Lung (tissue), 12 donors: ENCODE results near the gene DNAH5. TPM values are rescaled to one million over a fixed set of nuclear protein-coding genes. Genes with fewer than 3 reads are reported as not detected.

Experiments used
- ATAC-seq: fragments of 200-7000 bp; cut with Tn5 transposase; one replicate; pipeline ENCODE4 v1.9.1; 2020; ENCODE audit warnings: moderate number of reproducible peaks; ENCODE audit not compliant: insufficient read depth, low FRiP score
- DNase-seq, 3 donors: peaks; one replicate each; pipeline ENCODE4 v3.0.0-alpha.2; 2013 to 2017
- H3K27ac ChIP-seq, 2 donors: one replicate each; pipeline ENCODE4 v1.5.1; 2013; ENCODE audit warnings: mild to moderate bottlenecking in 2 of 2, moderate library complexity in 2 of 2, control low read depth in 1 of 2, inconsistent platforms in 1 of 2, low read depth in 1 of 2, low read length in 1 of 2
- H3K27me3 ChIP-seq, 3 donors: one replicate each; pipeline ENCODE4 v1.5.1; 2013; ENCODE audit warnings: low read length in 2 of 3; ENCODE audit not compliant: control insufficient read depth in 3 of 3, insufficient read depth in 3 of 3
- H3K36me3 ChIP-seq, 4 donors: one replicate each; pipeline ENCODE4 v1.5.1; 2013; ENCODE audit warnings: low read length in 4 of 4, mild to moderate bottlenecking in 1 of 4, moderate library complexity in 1 of 4; ENCODE audit not compliant: control insufficient read depth in 4 of 4, insufficient read depth in 4 of 4
- H3K4me1 ChIP-seq, 5 donors: one replicate each; pipeline ENCODE4 v1.5.1; 2013; ENCODE audit warnings: low read length in 5 of 5, mild to moderate bottlenecking in 2 of 5, moderate library complexity in 1 of 5; ENCODE audit not compliant: control insufficient read depth in 5 of 5, insufficient read depth in 5 of 5
- H3K4me3 ChIP-seq: one replicate; pipeline ENCODE4 v1.5.1; 2013; ENCODE audit warnings: mild to moderate bottlenecking, control low read depth, moderate library complexity
- H3K9ac ChIP-seq, 2 donors: one replicate each; pipeline ENCODE4 v1.5.1; 2013; ENCODE audit warnings: low read length in 2 of 2, control low read depth in 1 of 2; ENCODE audit not compliant: insufficient read depth in 1 of 2
- H3K9me3 ChIP-seq, 4 donors: one replicate each; pipeline ENCODE4 v1.5.1; 2013; ENCODE audit warnings: low read length in 3 of 4, mild to moderate bottlenecking in 1 of 4, moderate library complexity in 1 of 4; ENCODE audit not compliant: control insufficient read depth in 4 of 4, insufficient read depth in 3 of 4
- CTCF ChIP-seq: IDR thresholded peaks from 2 replicates; pipeline ENCODE4 v1.5.1; 2012; ENCODE audit warnings: mild to moderate bottlenecking; ENCODE audit errors: control extremely low read depth, extremely low read depth
- WGBS, 2 donors: extraction: QIAGEN DNeasy Blood & Tissue Kit; methylation state at CpG; one replicate each; pipeline ENCODE4 v1.1.7; 2013; 5-methylcytosine and 5-hydroxymethylcytosine counted together
- polyA plus RNA-seq, 2 donors: library from polyadenylated mRNA; stranded (reverse); fragments of 200-250 nt; gene quantifications; one replicate each; pipeline ENCODE4 v1.2.1, GENCODE V29; 2013
- total RNA-seq, 2 donors: library from RNA; depleted of rRNA in 1 of 2; stranded (reverse); fragments of >200 nt in 1 of 2; gene quantifications; one replicate each; pipeline ENCODE4 v1.2.1, GENCODE V29; 2014 to 2021
- donor health status: control.
- donor health status: control.
- donor health status: Bipolar disorder and iron deficiency.
- donor health status: healthy.
- donor health status: DM: yes; HTN: yes; CAD: no.

The DNAH5 gene
- total and polyA plus RNA-seq, 4 donors, result 2.7 to 29.7 (median 16.2) TPM

- Histone ChIP-seq H3K4me1 (no peaks in the 10 kb centered on the region), H3K27ac (no peak overlapping the region), H3K27me3 (no peaks in the 10 kb centered on the region), H3K9ac (no peak overlapping the region), H3K36me3 (no peaks in the 10 kb centered on the region), H3K9me3 (no peaks in the 10 kb centered on the region), H3K4me3 (no peak overlapping the region)
- no peak for DNase-seq
- WGBS, 2 donors, result 86 to 90% methylated on average over 15 of the region's 15 CpGs
- ATAC-seq, result no peak
- no peak for TF ChIP-seq CTCF
These were observed 25.4 kb downstream of the DNAH5 start for GRCh38 chr5:13919087-13919486.

- Histone ChIP-seq H3K9ac (no peak overlapping the region), H3K4me3 (no peak overlapping the region), H3K9me3 (no peaks in the 10 kb centered on the region), H3K36me3 (no peaks in the 10 kb centered on the region), H3K27ac (no peak overlapping the region), H3K27me3 (no peaks in the 10 kb centered on the region), H3K4me1 (no peaks in the 10 kb centered on the region)
- 88 to 89% methylated on average over 5 of the region's 5 CpGs for WGBS, 2 donors
- TF ChIP-seq CTCF, result no peak
- no peak for ATAC-seq
- no peak for DNase-seq
These were observed 27.4 kb downstream of the DNAH5 start for GRCh38 chr5:13917061-13917460.

- Histone ChIP-seq H3K9me3 (no peaks in the 10 kb centered on the region), H3K36me3 (no peaks in the 10 kb centered on the region), H3K4me3 (no peak overlapping the region), H3K4me1 (no peaks in the 10 kb centered on the region), H3K9ac (no peak overlapping the region), H3K27me3 (no peaks in the 10 kb centered on the region), H3K27ac (no peak overlapping the region)
- TF ChIP-seq CTCF, result no peak
- ATAC-seq, result no peak
- 92 to 93% methylated on average over 3 of the region's 3 CpGs for WGBS, 2 donors
- no peak for DNase-seq
These were observed 30.5 kb downstream of the DNAH5 start for GRCh38 chr5:13913962-13914361.

GRCh38 chr5:13910637-13911288, 33.7 kb downstream of the DNAH5 start:
- 84 to 89% methylated on average over 13 of the region's 13 CpGs for WGBS, 2 donors
- Histone ChIP-seq H3K36me3 (no peaks in the 10 kb centered on the region), H3K9ac (no peak overlapping the region), H3K4me1 (no peaks in the 10 kb centered on the region), H3K27ac (no peak overlapping the region), H3K9me3 (no peaks in the 10 kb centered on the region), H3K4me3 (no peak overlapping the region), H3K27me3 (no peaks in the 10 kb centered on the region)
- ATAC-seq, result no peak
- DNase-seq, result no peak
- TF ChIP-seq CTCF, result no peak
